ENCODE measurements around the gene MTUS2. TPM values are rescaled to one million over a fixed set of nuclear protein-coding genes. Genes with fewer than 3 reads are reported as not detected.

The MTUS2 gene
- total and polyA plus RNA-seq, 2 donors (not counting 1 experiment from before 2014, with no cell fraction given): 0.06 TPM; not detected in 1

DNA sequence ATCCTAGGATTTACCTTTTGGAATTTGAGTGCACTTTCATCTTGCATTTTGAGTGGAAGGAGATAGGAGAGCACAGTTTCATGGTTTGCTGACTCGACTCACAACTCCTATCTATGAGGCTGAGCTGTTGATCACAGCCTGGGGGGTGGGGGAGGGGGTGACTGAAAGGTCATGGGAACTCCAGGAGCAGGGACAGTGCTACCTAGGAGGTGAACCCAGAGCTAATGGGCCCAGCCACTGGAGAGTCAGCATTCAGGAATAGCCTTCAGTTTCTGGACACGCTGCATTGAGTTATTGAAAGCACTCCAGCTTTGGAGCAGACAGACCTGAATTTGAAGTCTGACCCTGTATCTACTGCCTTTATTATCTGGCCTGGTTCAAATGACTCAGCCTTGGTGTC lies 435.4 kb downstream of the MTUS2 start:
- no peak overlapping the region for H2AFZ ChIP-seq (ENCODE audit: low read length)
- no peaks in the 10 kb centered on the region for H3K27me3 ChIP-seq (ENCODE audit: control insufficient read depth, insufficient read depth, low read length)
- no peak overlapping the region for H3K4me3 ChIP-seq (replicated peaks in 1 of 4; ENCODE audit: control extremely low read depth in 1 of 4, insufficient read depth in 1 of 4, low read depth in 3 of 4, low read length in 4 of 4)
- H3K36me3 ChIP-seq (ENCODE audit: control insufficient read depth, insufficient read depth, low read length): no peaks in the 10 kb centered on the region
- no peaks in the 10 kb centered on the region for H4K20me1 ChIP-seq (ENCODE audit: control insufficient read depth, extremely low read depth, insufficient read depth, low read length)
- no peak overlapping the region for H3K4me2 ChIP-seq (ENCODE audit: extremely low read depth, insufficient read depth, low read length)
- H3K27ac ChIP-seq (ENCODE audit: insufficient read depth, low read length): no peak overlapping the region
- no peak for DNase-seq (ENCODE audit: low read depth in 2 of 2)
- H3K4me1 ChIP-seq (ENCODE audit: control insufficient read depth, extremely low read depth, insufficient read depth, low read length): no peaks in the 10 kb centered on the region
- no peaks in the 10 kb centered on the region for H3K9me3 ChIP-seq (ENCODE audit: control insufficient read depth, insufficient read depth, low read depth, low read length)
- TF ChIP-seq, protein P1, sequence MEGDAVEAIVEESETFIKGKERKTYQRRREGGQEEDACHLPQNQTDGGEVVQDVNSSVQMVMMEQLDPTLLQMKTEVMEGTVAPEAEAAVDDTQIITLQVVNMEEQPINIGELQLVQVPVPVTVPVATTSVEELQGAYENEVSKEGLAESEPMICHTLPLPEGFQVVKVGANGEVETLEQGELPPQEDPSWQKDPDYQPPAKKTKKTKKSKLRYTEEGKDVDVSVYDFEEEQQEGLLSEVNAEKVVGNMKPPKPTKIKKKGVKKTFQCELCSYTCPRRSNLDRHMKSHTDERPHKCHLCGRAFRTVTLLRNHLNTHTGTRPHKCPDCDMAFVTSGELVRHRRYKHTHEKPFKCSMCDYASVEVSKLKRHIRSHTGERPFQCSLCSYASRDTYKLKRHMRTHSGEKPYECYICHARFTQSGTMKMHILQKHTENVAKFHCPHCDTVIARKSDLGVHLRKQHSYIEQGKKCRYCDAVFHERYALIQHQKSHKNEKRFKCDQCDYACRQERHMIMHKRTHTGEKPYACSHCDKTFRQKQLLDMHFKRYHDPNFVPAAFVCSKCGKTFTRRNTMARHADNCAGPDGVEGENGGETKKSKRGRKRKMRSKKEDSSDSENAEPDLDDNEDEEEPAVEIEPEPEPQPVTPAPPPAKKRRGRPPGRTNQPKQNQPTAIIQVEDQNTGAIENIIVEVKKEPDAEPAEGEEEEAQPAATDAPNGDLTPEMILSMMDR (conservative IDR thresholded peaks at IDR 0.05 in 1 of 2, IDR thresholded peaks at IDR 0.05 in 1 of 2; ENCODE audit: low read depth in 1 of 2, low read length in 2 of 2): no peak
- no peak for TF ChIP-seq EZH2 (IDR thresholded peaks at IDR 0.05; ENCODE audit: low read length, missing control alignments)
- H3K79me2 ChIP-seq (ENCODE audit: control insufficient read depth, insufficient read depth, low read length): no peaks in the 10 kb centered on the region
- no peak overlapping the region for H3K9ac ChIP-seq (ENCODE audit: insufficient read depth, low read length)

GRCh38 chr13:29260684-29261083 lies 440.5 kb downstream of the MTUS2 start:
- Histone ChIP-seq H3K9me3 (ENCODE audit: control insufficient read depth, insufficient read depth, low read depth, low read length) (no peaks in the 10 kb centered on the region), H2AFZ (ENCODE audit: low read length) (no peak overlapping the region)
- TF ChIP-seq EZH2 (IDR thresholded peaks at IDR 0.05; ENCODE audit: low read length, missing control alignments): no peak
- TF ChIP-seq, protein P1 (conservative IDR thresholded peaks at IDR 0.05 in 1 of 2, IDR thresholded peaks at IDR 0.05 in 1 of 2; ENCODE audit: low read depth in 1 of 2, low read length in 2 of 2): no peak

GRCh38 chr13:29266261-29266660 lies 446.1 kb downstream of the MTUS2 start:
- H3K36me3 ChIP-seq (ENCODE audit: control insufficient read depth, insufficient read depth, low read length): no peaks in the 10 kb centered on the region
- no peak for DNase-seq (ENCODE audit: low read depth in 2 of 2)
- no peak overlapping the region for H3K4me3 ChIP-seq (replicated peaks in 1 of 4; ENCODE audit: control extremely low read depth in 1 of 4, insufficient read depth in 1 of 4, low read depth in 3 of 4, low read length in 4 of 4)
- no peak overlapping the region for H3K4me2 ChIP-seq (ENCODE audit: extremely low read depth, insufficient read depth, low read length)
- TF ChIP-seq, protein P1 (conservative IDR thresholded peaks at IDR 0.05 in 1 of 2, IDR thresholded peaks at IDR 0.05 in 1 of 2; ENCODE audit: low read depth in 1 of 2, low read length in 2 of 2): no peak
- no peak for TF ChIP-seq EZH2 (IDR thresholded peaks at IDR 0.05; ENCODE audit: low read length, missing control alignments)
- no peak overlapping the region for H2AFZ ChIP-seq (ENCODE audit: low read length)
- H3K27me3 ChIP-seq (ENCODE audit: control insufficient read depth, insufficient read depth, low read length): no peaks in the 10 kb centered on the region
- H3K27ac ChIP-seq (ENCODE audit: insufficient read depth, low read length): no peak overlapping the region
- no peaks in the 10 kb centered on the region for H3K4me1 ChIP-seq (ENCODE audit: control insufficient read depth, extremely low read depth, insufficient read depth, low read length)
- no peaks in the 10 kb centered on the region for H3K9me3 ChIP-seq (ENCODE audit: control insufficient read depth, insufficient read depth, low read depth, low read length)
- no peaks in the 10 kb centered on the region for H4K20me1 ChIP-seq (ENCODE audit: control insufficient read depth, extremely low read depth, insufficient read depth, low read length)
- no peak overlapping the region for H3K9ac ChIP-seq (ENCODE audit: insufficient read depth, low read length)
- no peaks in the 10 kb centered on the region for H3K79me2 ChIP-seq (ENCODE audit: control insufficient read depth, insufficient read depth, low read length)

More at GRCh38 chr13:29260684-29261083, 440.5 kb downstream of the MTUS2 start:
- H3K27ac ChIP-seq (ENCODE audit: insufficient read depth, low read length): no peak overlapping the region
- no peaks in the 10 kb centered on the region for H3K27me3 ChIP-seq (ENCODE audit: control insufficient read depth, insufficient read depth, low read length)
- no peak overlapping the region for H3K4me2 ChIP-seq (ENCODE audit: extremely low read depth, insufficient read depth, low read length)
- H3K4me1 ChIP-seq (ENCODE audit: control insufficient read depth, extremely low read depth, insufficient read depth, low read length): no peaks in the 10 kb centered on the region
- no peaks in the 10 kb centered on the region for H4K20me1 ChIP-seq (ENCODE audit: control insufficient read depth, extremely low read depth, insufficient read depth, low read length)
- H3K79me2 ChIP-seq (ENCODE audit: control insufficient read depth, insufficient read depth, low read length): no peaks in the 10 kb centered on the region
- H3K36me3 ChIP-seq (ENCODE audit: control insufficient read depth, insufficient read depth, low read length): no peaks in the 10 kb centered on the region
- no peak overlapping the region for H3K4me3 ChIP-seq (replicated peaks in 1 of 4; ENCODE audit: control extremely low read depth in 1 of 4, insufficient read depth in 1 of 4, low read depth in 3 of 4, low read length in 4 of 4)
- no peak for DNase-seq (ENCODE audit: low read depth in 2 of 2)
- no peak overlapping the region for H3K9ac ChIP-seq (ENCODE audit: insufficient read depth, low read length)
